Measurements from ENCODE around the gene KIF2A.

The KIF2A gene

DNA sequence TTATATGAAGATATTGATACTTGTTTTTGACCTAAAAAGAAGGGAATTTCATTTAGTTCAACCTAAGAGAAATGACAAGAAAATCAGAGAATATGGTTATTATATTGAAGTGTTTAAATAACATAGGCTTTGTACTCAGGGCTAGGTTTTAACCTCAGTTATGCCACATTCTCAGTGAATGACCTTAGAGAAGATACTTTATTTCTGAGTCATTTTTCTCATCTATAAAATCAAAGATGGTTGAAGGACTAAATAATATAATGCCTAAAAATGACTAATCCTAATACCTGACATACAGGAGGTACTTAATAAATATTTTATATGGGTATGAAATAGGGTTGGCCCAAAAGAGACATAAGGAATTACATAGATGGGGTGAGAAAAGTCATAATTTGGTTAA, 65.4 kb downstream of the KIF2A start:
- Mint-ChIP-seq H3K4me3 (no peak overlapping the region), H3K27ac (no peak overlapping the region), H3K36me3 (peaks cover 5% of the 10 kb centered on the region)

DNA sequence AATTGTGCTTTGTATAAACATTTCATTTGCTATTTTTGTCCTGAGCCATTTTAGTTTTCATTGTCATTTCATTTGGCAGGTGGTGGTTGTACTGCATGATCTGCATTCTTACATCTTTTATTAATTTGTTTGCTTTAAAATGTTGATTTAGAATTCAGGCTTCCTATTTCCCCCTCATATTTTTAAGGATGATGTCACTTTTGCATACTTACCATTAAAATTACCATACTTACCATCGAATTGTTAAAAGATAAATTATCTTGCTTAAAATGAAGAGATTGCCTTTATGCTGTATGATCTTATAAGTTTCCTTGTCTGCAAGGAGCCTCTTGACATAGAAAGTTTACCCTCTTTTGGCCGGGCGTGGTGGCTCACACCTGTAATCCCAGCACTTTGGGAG, 66.6 kb downstream of the KIF2A start:
- no peaks in the 10 kb centered on the region for H3K27me3 Mint-ChIP-seq
- peaks cover 4% of the 10 kb centered on the region for H3K4me1 Mint-ChIP-seq (ENCODE audit: low read depth)
- peaks cover 5% of the 10 kb centered on the region for H3K36me3 Mint-ChIP-seq
- no peak overlapping the region for H3K4me3 Mint-ChIP-seq
- peak overlapping the region; percentile 22 for H3K27ac Mint-ChIP-seq
- H3K9me3 Mint-ChIP-seq (ENCODE audit: low read depth): no peaks in the 10 kb centered on the region

More for the DNA sequence above, 65.4 kb downstream of the KIF2A start:
- H3K9me3 Mint-ChIP-seq (ENCODE audit: low read depth): no peaks in the 10 kb centered on the region
- no peaks in the 10 kb centered on the region for H3K27me3 Mint-ChIP-seq
- peaks cover 4% of the 10 kb centered on the region for H3K4me1 Mint-ChIP-seq (ENCODE audit: low read depth)

DNA sequence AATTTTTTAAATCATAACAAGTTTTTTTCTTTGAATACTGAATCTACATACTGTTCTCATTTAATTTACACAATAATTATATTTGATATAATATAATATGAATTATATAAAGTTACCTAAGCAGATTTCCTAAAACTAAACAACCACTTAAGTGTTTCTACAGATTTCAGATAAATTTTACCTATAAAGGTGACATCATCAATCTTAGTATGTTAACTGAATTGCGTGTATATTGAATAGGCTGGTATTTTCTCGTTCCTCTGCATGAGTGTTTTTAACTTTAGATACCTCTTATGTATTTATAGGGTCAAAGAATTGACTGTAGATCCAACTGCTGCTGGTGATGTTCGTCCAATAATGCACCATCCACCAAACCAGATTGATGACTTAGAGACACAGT, 67.4 kb downstream of the KIF2A start:
- no peaks in the 10 kb centered on the region for H3K27me3 Mint-ChIP-seq
- peaks cover 5% of the 10 kb centered on the region for H3K36me3 Mint-ChIP-seq
- no peaks in the 10 kb centered on the region for H3K9me3 Mint-ChIP-seq (ENCODE audit: low read depth)
- H3K27ac Mint-ChIP-seq: no peak overlapping the region
- H3K4me1 Mint-ChIP-seq (ENCODE audit: low read depth): peaks cover 4% of the 10 kb centered on the region
- H3K4me3 Mint-ChIP-seq: no peak overlapping the region

- Mint-ChIP-seq H3K36me3 (peaks cover 3% of the 10 kb centered on the region), H3K27me3 (no peaks in the 10 kb centered on the region), H3K27ac (peak overlapping the region; percentile 5), H3K4me1 (ENCODE audit: low read depth) (peaks cover under 1% of the 10 kb centered on the region), H3K9me3 (ENCODE audit: low read depth) (no peaks in the 10 kb centered on the region), H3K4me3 (no peak overlapping the region)
Measured at GRCh38 chr5:62374090-62374489, 68.1 kb downstream of the KIF2A start.

GRCh38 chr5:62375627-62376026, 69.6 kb downstream of the KIF2A start:
- H3K27ac Mint-ChIP-seq: peak overlapping the region; percentile 77
- peaks cover 9% of the 10 kb centered on the region for H3K36me3 Mint-ChIP-seq
- no peaks in the 10 kb centered on the region for H3K27me3 Mint-ChIP-seq
- no peaks in the 10 kb centered on the region for H3K9me3 Mint-ChIP-seq (ENCODE audit: low read depth)
- peaks cover 3% of the 10 kb centered on the region for H3K4me1 Mint-ChIP-seq (ENCODE audit: low read depth)
- no peak overlapping the region for H3K4me3 Mint-ChIP-seq

GRCh38 chr5:62376064-62376463, 70.1 kb downstream of the KIF2A start:
- H3K27ac Mint-ChIP-seq: peak overlapping the region; percentile 77
- no peak overlapping the region for H3K4me3 Mint-ChIP-seq
- H3K36me3 Mint-ChIP-seq: peaks cover 9% of the 10 kb centered on the region
- no peaks in the 10 kb centered on the region for H3K9me3 Mint-ChIP-seq (ENCODE audit: low read depth)
- no peaks in the 10 kb centered on the region for H3K27me3 Mint-ChIP-seq
- peaks cover 3% of the 10 kb centered on the region for H3K4me1 Mint-ChIP-seq (ENCODE audit: low read depth)

DNA sequence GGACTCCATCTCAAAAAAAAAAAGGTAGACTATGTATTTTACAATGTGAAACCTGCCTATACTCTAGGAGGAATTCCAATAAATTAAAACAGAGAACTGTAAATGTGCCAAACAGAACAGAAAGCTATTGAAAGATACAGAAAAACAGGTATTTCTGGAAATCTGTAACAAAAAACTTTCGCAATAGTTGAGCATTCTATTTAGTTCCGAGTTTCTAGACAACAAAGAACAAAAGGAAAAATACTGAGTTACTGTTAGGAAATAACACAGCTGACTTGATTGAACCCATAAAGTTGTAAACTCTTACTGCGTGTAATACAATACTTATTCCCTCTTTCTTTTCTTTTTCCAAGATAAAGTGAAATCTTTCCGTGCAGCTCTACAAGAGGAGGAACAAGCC, 79.1 kb downstream of the KIF2A start:
- H3K4me3 Mint-ChIP-seq: no peak overlapping the region
- no peaks in the 10 kb centered on the region for H3K9me3 Mint-ChIP-seq (ENCODE audit: low read depth)
- H3K27me3 Mint-ChIP-seq: no peaks in the 10 kb centered on the region
- H3K36me3 Mint-ChIP-seq: peaks cover 6% of the 10 kb centered on the region
- H3K4me1 Mint-ChIP-seq (ENCODE audit: low read depth): peaks cover 3% of the 10 kb centered on the region
- peak overlapping the region; percentile 3 for H3K27ac Mint-ChIP-seq

GRCh38 chr5:62385816-62386400, 79.9 kb downstream of the KIF2A start:
- no peaks in the 10 kb centered on the region for H3K9me3 Mint-ChIP-seq (ENCODE audit: low read depth)
- H3K4me3 Mint-ChIP-seq: no peak overlapping the region
- no peaks in the 10 kb centered on the region for H3K27me3 Mint-ChIP-seq
- peaks cover 5% of the 10 kb centered on the region for H3K4me1 Mint-ChIP-seq (ENCODE audit: low read depth)
- no peaks in the 10 kb centered on the region for H3K36me3 Mint-ChIP-seq
- H3K27ac Mint-ChIP-seq: peak overlapping the region; percentile 58

DNA sequence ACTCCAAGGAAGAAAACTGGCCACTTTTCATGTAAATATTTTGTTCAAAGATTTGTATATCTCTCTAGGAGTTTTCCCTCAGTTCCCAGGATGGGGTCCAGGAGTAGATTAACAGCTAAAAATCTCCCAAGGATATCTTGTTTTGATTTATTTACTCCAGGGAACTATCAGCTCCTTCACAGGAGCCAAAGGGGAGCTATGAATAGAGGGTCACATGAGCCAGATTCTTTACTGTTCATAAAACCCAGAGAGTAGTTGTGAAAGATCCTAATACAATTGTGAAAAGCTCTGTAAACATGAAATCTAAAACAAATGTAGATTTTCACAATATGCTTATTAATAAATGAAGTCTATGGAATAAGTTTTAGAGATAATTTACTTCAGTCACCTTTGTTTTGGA, 80.8 kb downstream of the KIF2A start:
- Mint-ChIP-seq H3K27ac (peak overlapping the region; percentile 35), H3K36me3 (no peaks in the 10 kb centered on the region), H3K27me3 (no peaks in the 10 kb centered on the region), H3K4me3 (no peak overlapping the region), H3K4me1 (ENCODE audit: low read depth) (peaks cover 7% of the 10 kb centered on the region), H3K9me3 (ENCODE audit: low read depth) (no peaks in the 10 kb centered on the region)

DNA sequence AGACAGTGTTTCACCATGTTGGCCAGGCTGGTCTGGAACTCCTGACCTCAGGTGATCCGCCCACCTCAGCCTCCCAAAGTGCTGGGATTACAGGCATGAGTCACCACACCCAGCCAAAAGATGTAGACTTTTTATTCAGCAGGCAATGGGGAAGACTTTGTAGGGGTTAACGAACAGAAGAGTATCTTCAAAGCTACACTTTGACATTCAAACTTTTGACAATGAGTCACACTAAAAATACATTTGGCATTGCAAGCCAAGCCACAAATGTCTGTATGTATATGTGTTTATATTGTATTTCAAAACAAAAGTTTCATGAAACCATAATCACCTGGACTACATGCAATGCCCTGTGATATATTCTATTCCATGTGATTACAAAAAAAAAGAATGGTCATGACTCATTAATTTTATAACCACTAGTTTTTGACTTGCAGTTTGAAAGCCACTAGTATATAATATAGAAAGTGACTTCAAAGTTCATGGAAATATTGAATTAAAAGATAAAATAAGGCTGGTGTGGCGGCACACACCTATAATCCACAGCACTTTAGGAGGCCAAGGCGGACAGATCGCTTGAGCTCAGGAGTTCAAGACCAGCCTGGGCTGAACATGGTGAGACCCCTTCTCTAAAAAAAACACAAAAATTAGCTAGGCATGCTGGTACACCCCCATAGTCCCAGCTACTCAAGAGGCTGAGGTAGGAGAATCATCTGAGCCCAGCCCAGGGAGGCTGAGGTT, 89.4 kb downstream of the KIF2A start:
- no peaks in the 10 kb centered on the region for H3K27me3 Mint-ChIP-seq
- peak overlapping the region; percentile 35 for H3K4me3 Mint-ChIP-seq
- peaks cover 5% of the 10 kb centered on the region for H3K36me3 Mint-ChIP-seq
- H3K27ac Mint-ChIP-seq: peak overlapping the region; percentile 91
- peaks cover 47% of the 10 kb centered on the region for H3K4me1 Mint-ChIP-seq (ENCODE audit: low read depth)
- H3K9me3 Mint-ChIP-seq (ENCODE audit: low read depth): no peaks in the 10 kb centered on the region

DNA sequence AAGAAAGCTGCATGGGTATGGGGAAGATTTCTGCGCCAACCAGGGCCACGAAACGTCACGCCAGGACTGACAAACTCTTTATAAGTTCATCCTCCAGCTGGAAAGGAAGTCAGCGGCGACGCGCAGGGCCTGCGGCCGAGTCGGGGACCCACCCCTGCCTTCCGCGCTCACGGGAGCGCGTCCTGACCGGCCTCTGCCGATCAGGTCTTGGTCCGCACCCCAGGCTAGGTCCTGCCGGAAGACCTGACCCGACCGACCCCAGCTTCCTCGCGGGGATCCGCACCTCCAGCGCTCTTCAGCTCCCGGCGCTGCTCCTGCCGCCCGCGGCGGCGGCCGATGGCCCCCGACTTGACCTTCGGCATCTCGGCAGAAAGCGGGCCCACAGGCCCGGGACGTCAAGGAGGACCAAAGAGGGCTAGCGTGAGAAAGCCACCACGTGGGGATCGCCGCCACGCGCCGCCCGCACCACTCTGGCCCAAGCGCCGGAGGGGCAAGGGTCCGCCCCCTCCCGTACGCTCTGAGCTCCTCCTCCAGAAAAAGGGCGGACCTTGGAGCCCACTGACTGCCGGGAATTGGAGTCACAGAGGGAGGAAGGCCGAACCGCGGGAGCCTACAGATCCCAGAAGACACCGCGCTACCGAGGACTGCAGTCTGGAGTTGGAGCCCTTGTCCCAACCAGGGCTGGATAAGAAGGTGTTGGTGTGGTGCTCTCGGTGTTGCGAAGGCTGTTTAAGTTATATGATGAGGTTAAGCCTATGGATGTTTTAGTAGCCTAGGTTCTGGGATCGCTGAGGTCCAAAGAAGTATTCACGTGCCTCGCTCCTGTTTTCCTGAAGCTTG, 97.6 kb downstream of the KIF2A start, which contains the start of gene DIMT1:
DIMT1 (minus strand) TSS at position 495 of the 840 bp plus-strand sequence; CDS start at position 362, 133 bp downstream.
- Mint-ChIP-seq H3K9me3 (ENCODE audit: low read depth) (no peaks in the 10 kb centered on the region), H3K27ac (peak within 1 kb of the TSS; percentile 97), H3K27me3 (no peaks in the 10 kb centered on the region), H3K4me3 (peak within 1 kb of the TSS; percentile 99), H3K36me3 (peaks cover 8% of the 10 kb centered on the region), H3K4me1 (ENCODE audit: low read depth) (peaks cover 32% of the 10 kb centered on the region)

DNA sequence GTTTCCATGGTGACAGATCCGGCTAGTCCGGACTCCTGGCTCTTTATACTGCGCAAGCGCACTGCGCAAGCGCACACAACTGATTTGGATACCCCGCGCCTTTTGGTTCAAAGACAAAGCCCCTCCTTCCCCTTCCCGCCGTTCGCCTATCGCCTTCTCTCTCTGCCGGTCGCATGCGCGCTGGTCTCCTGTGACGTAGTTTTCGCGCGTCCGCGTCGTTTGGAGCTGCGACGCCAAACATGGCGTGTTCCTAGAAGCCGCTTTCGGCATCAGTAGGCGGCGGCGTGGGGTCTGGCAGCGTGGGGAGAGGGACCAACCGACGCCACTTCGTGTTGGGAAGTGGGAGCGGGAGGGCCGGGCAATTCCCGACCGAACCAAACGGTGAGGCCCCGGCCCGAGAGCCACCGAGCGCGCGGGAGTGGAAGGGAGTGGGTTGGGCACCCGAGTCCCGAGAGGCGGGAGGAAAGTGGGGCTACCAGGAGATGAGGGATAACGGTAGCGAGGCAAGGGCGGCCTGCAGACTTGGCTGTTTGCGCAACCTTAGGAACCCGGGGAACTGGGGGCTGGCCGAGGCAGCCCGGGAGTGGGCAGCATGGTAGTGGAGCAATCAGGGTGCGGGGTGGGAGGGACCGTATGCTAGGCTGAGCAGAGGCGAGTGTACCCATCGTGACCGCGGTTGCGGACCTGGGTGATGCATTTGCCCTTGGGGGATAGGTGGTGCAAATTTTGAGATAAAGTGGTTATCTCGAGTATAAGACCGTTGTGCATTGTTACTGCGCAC, 106.7 kb downstream of the KIF2A start, which contains the start of gene IPO11:
IPO11 (plus strand) TSS at position 215 of the 781 bp plus-strand sequence. CDS start 24,517 bp downstream, outside the sequence.
- peak within 1 kb of the TSS; percentile 94 for H3K4me3 Mint-ChIP-seq
- no peaks in the 10 kb centered on the region for H3K27me3 Mint-ChIP-seq
- peaks cover 2% of the 10 kb centered on the region for H3K36me3 Mint-ChIP-seq
- no peaks in the 10 kb centered on the region for H3K9me3 Mint-ChIP-seq (ENCODE audit: low read depth)
- H3K4me1 Mint-ChIP-seq (ENCODE audit: low read depth): peaks cover 24% of the 10 kb centered on the region
- H3K27ac Mint-ChIP-seq: peak within 1 kb of the TSS; percentile 88

GRCh38 chr5:62413711-62414110, 107.7 kb downstream of the KIF2A start:
- H3K4me3 Mint-ChIP-seq: peak overlapping the region; percentile 94
- no peaks in the 10 kb centered on the region for H3K27me3 Mint-ChIP-seq
- peaks cover 2% of the 10 kb centered on the region for H3K36me3 Mint-ChIP-seq
- peaks cover 25% of the 10 kb centered on the region for H3K4me1 Mint-ChIP-seq (ENCODE audit: low read depth)
- H3K9me3 Mint-ChIP-seq (ENCODE audit: low read depth): no peaks in the 10 kb centered on the region
- peak overlapping the region; percentile 88 for H3K27ac Mint-ChIP-seq

- no peaks in the 10 kb centered on the region for H3K9me3 Mint-ChIP-seq (ENCODE audit: low read depth)
- H3K27ac Mint-ChIP-seq: no peak overlapping the region
- H3K36me3 Mint-ChIP-seq: peaks cover 7% of the 10 kb centered on the region
- peaks cover 39% of the 10 kb centered on the region for H3K4me1 Mint-ChIP-seq (ENCODE audit: low read depth)
- H3K27me3 Mint-ChIP-seq: no peaks in the 10 kb centered on the region
- no peak overlapping the region for H3K4me3 Mint-ChIP-seq
Measured at GRCh38 chr5:62418462-62419076, 112.6 kb downstream of the KIF2A start.

All from activated naive CD8-positive, alpha-beta T cell (primary cell).